Measurements from ENCODE around the gene C1orf87.

Gene C1orf87

GRCh38 chr1:60073605-60074278 lies at the start of gene C1orf87:
Gene C1orf87 (minus strand): TSS chr1:60073770. CDS start chr1:60072643, 1,127 bp downstream.
- no peak for DNase-seq

- DNase-seq, result no peak
Observed at GRCh38 chr1:60118085-60118484, 44.5 kb upstream of the C1orf87 start.

- DNase-seq, result no peak
Observed at GRCh38 chr1:60114745-60115318, 41.3 kb upstream of the C1orf87 start.

GRCh38 chr1:60113596-60113995 lies 40.0 kb upstream of the C1orf87 start:
- DNase-seq, result no peak

GRCh38 chr1:60113028-60113427 lies 39.5 kb upstream of the C1orf87 start:
- no peak for DNase-seq

- DNase-seq, result no peak
Observed at GRCh38 chr1:60111716-60112115, 38.1 kb upstream of the C1orf87 start.

- no peak for DNase-seq
Observed at GRCh38 chr1:60111118-60111517, 37.5 kb upstream of the C1orf87 start.

GRCh38 chr1:60108196-60108595 lies 34.6 kb upstream of the C1orf87 start:
- DNase-seq, result no peak

GRCh38 chr1:60103186-60103585 lies 29.6 kb upstream of the C1orf87 start:
- no peak for DNase-seq

GRCh38 chr1:60102267-60103061 lies 28.9 kb upstream of the C1orf87 start:
- DNase-seq, result no peak

GRCh38 chr1:60101516-60101915 lies 27.9 kb upstream of the C1orf87 start:
- DNase-seq, result no peak

- DNase-seq, result no peak
Observed at GRCh38 chr1:60091195-60091715, 17.7 kb upstream of the C1orf87 start.

GRCh38 chr1:60090655-60091054 lies 17.1 kb upstream of the C1orf87 start:
- DNase-seq, result no peak

GRCh38 chr1:60088620-60089155 lies 15.1 kb upstream of the C1orf87 start:
- DNase-seq, result no peak

- no peak for DNase-seq
Observed at GRCh38 chr1:60087681-60088080, 14.1 kb upstream of the C1orf87 start.

- no peak for DNase-seq
Observed at GRCh38 chr1:60078182-60078581, 4.6 kb upstream of the C1orf87 start.

- DNase-seq, result no peak
Observed at GRCh38 chr1:60071296-60071695, 2.3 kb downstream of the C1orf87 start.

GRCh38 chr1:60069691-60070090 lies 3.9 kb downstream of the C1orf87 start:
- DNase-seq, result no peak

GRCh38 chr1:60068393-60069045 lies 5.1 kb downstream of the C1orf87 start:
- DNase-seq, result no peak

- no peak for DNase-seq
Observed at GRCh38 chr1:60066001-60066400, 7.6 kb downstream of the C1orf87 start.

GRCh38 chr1:60065199-60065598 lies 8.4 kb downstream of the C1orf87 start:
- DNase-seq, result no peak

- no peak for DNase-seq
Observed at GRCh38 chr1:60063561-60063960, 10.0 kb downstream of the C1orf87 start.

GRCh38 chr1:60059468-60059867 lies 14.1 kb downstream of the C1orf87 start:
- DNase-seq, result no peak
